Vagina (tissue), 2 donors: ENCODE data around the gene PCSK2.

Source experiments
- CTCF ChIP-seq, 3 experiments: fragments of 450-650 bp in 2 of 3; fragments of 200-600 bp in 1 of 3; sonication (generic) in 1 of 3; IDR thresholded peaks; one replicate each; pipeline ENCODE4 v1.5.1; 2017 to 2019; ENCODE audit warnings: antibody characterized with exemption in 3 of 3, mild to moderate bottlenecking in 2 of 3, moderate library complexity in 2 of 3
- POLR2AphosphoS5 ChIP-seq, 2 donors: sonication (generic); formaldehyde crosslinking; IDR thresholded peaks; one replicate each; pipeline ENCODE4 v1.9.0; 2017; ENCODE audit warnings: antibody characterized with exemption in 2 of 2, mild to moderate bottlenecking in 2 of 2, low read depth in 1 of 2; ENCODE audit not compliant: insufficient read depth in 1 of 2

- no peak for TF ChIP-seq CTCF (IDR thresholded peaks at IDR 0.05)
- no peak for TF ChIP-seq POLR2AphosphoS5 (IDR thresholded peaks at IDR 0.05; ENCODE audit: insufficient read depth in 1 of 2, low read depth in 1 of 2)
Observed at GRCh38 chr20:17395729-17396128, 168.9 kb downstream of the PCSK2 start.
